Upper lobe of left lung (tissue), 4 donors: ENCODE measurements around the gene ADCY5.

ENCODE experiments used
- CTCF ChIP-seq, 6 experiments: fragments of 450-650 bp in 4 of 6; fragments of 200-600 bp in 2 of 6; sonication (generic) in 2 of 6; IDR thresholded peaks; one replicate each; pipeline ENCODE4 v1.5.1; 2016 to 2019; ENCODE audit warnings: antibody characterized with exemption in 6 of 6
- EP300 ChIP-seq, 4 donors: sonication (generic); formaldehyde crosslinking; IDR thresholded peaks; one replicate each; pipeline ENCODE4 v1.5.1; 2017; ENCODE audit warnings: antibody characterized with exemption in 4 of 4, control low read depth in 2 of 4
- POLR2A ChIP-seq, 4 donors: fragments of 450-650 bp; IDR thresholded peaks; one replicate each; pipeline ENCODE4 v1.5.1; 2016 to 2017; ENCODE audit warnings: antibody characterized with exemption in 4 of 4, mild to moderate bottlenecking in 2 of 4

DNA sequence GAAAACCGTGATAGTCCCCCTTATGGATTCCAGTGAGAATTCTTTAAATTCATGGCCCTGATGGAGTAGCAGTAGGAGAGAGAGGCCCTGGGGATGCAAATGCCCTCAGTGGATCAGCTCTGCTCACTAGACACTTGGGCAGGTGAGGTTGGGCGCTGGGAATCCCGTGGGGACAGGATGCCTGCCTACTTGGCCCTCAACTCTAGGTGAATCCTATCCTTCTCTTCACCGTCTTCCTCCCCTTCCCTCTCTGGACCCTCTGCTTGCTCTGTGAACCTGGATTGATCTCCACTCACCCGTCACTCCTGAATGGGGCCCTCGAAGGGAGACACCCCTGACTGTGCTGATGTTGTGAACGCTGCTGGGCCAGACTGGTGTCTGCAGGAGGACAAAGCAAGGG lies 169.8 kb downstream of the ADCY5 start:
- TF ChIP-seq POLR2A (IDR thresholded peaks at IDR 0.05): no peak
- no peak for TF ChIP-seq CTCF (IDR thresholded peaks at IDR 0.05)
- no peak for TF ChIP-seq EP300 (IDR thresholded peaks at IDR 0.05)
